Measurements from ENCODE around the gene C17orf58.

GRCh38 chr17:67998466-67998865, 2.2 kb upstream of the C17orf58 start:
- TF ChIP-seq, protein P1, sequence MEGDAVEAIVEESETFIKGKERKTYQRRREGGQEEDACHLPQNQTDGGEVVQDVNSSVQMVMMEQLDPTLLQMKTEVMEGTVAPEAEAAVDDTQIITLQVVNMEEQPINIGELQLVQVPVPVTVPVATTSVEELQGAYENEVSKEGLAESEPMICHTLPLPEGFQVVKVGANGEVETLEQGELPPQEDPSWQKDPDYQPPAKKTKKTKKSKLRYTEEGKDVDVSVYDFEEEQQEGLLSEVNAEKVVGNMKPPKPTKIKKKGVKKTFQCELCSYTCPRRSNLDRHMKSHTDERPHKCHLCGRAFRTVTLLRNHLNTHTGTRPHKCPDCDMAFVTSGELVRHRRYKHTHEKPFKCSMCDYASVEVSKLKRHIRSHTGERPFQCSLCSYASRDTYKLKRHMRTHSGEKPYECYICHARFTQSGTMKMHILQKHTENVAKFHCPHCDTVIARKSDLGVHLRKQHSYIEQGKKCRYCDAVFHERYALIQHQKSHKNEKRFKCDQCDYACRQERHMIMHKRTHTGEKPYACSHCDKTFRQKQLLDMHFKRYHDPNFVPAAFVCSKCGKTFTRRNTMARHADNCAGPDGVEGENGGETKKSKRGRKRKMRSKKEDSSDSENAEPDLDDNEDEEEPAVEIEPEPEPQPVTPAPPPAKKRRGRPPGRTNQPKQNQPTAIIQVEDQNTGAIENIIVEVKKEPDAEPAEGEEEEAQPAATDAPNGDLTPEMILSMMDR (IDR thresholded peaks at IDR 0.05) = no peak
- no peak for TF ChIP-seq POLR2A (IDR thresholded peaks at IDR 0.05)

Measured in uterus (tissue), 2 donors.